GM12873 (cell line): ENCODE results near the gene CRTC1.

Experiments
- CTCF ChIP-seq: IDR thresholded peaks from 2 replicates; pipeline ENCODE4 v1.5.1; 2012; ENCODE audit warnings: low read depth, mild to moderate bottlenecking, moderate library complexity, low read length, control low read depth; ENCODE audit not compliant: insufficient read depth; ENCODE audit errors: missing control alignments

Gene CRTC1

GRCh38 chr19:18683958-18684641, 620 bp downstream of the CRTC1 start:
- TF ChIP-seq CTCF: no peak

DNA sequence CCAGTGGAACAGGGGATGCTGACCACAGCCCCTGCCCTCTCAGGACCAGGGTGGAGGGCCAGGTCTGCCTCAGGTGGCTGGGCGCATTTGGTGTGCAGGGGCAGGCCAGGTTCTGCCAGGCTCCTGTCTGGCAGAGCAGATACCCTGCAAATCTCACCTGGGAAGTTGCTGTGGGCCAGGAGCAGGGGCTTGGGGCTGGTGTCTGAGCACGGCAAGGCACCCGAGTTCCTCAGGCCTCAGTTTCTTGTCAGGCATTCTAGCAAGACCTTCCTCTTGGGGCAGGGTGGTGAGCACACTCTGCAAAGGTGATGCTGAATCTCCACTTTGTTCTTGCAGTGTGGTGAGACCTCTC, 1.1 kb downstream of the CRTC1 start:
- TF ChIP-seq CTCF: no peak

GRCh38 chr19:18685597-18686190, 2.2 kb downstream of the CRTC1 start:
- TF ChIP-seq CTCF: no peak

- TF ChIP-seq CTCF: no peak
Observed at GRCh38 chr19:18687740-18688465, 4.4 kb downstream of the CRTC1 start.

- no peak for TF ChIP-seq CTCF
Observed at GRCh38 chr19:18696023-18696422, 12.5 kb downstream of the CRTC1 start.

GRCh38 chr19:18697680-18698079, 14.2 kb downstream of the CRTC1 start:
- TF ChIP-seq CTCF: no peak
